NCI-H1436 (cell line): ENCODE data around the gene WDR88.
"Not testable (repeated sequence)": the region's sequence is repeated elsewhere in the genome, so short reads cannot be mapped to it uniquely, and the experiment has no call there.

ENCODE experiments used
- DNase-seq: peaks from one replicate; lab custom pipeline; 2025; lab: John Stamatoyannopoulos, UW

Gene WDR88

GRCh38 chr19:33197591-33198000 is 65.7 kb downstream of the WDR88 start:
- DNase-seq, result no peak

- DNase-seq, result no peak
Measured at GRCh38 chr19:33198169-33198568, 66.3 kb downstream of the WDR88 start.

GRCh38 chr19:33199441-33200265 is 67.7 kb downstream of the WDR88 start:
- DNase-seq, result no peak

GRCh38 chr19:33201473-33201872 is 69.6 kb downstream of the WDR88 start:
- DNase-seq, result no peak

DNA sequence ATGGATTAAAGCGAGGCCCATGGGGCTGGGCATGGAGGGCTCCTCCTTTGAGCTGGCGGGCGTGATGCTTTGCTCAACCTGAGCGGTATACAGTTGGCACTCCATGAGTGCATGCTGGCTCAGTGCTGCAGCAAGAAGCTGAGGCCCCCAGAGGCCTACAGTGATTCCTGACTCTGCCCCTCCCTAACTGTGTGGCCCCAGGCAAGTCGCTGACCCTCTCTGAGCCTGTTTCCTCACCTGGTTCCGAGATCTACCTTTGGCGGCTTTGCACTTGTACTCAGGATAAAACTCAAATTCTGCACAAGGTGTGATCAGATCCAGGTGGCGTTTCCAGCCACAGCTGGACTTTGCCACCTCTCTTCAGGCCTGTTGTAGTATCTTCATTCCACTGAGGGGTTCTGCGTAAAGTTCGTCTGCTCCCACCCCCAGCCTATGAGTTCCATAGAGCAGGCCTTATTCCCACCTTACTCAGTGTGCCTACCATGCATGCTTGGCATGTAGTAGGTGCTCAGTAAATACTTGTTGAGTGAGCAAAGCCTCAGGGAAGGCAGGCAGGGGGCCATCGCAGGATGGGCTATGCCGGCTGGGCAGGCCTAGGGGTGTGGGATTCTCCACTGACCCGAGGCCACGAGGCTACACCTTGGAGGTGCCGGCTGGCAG is 70.1 kb downstream of the WDR88 start:
- DNase-seq, result no peak

DNA sequence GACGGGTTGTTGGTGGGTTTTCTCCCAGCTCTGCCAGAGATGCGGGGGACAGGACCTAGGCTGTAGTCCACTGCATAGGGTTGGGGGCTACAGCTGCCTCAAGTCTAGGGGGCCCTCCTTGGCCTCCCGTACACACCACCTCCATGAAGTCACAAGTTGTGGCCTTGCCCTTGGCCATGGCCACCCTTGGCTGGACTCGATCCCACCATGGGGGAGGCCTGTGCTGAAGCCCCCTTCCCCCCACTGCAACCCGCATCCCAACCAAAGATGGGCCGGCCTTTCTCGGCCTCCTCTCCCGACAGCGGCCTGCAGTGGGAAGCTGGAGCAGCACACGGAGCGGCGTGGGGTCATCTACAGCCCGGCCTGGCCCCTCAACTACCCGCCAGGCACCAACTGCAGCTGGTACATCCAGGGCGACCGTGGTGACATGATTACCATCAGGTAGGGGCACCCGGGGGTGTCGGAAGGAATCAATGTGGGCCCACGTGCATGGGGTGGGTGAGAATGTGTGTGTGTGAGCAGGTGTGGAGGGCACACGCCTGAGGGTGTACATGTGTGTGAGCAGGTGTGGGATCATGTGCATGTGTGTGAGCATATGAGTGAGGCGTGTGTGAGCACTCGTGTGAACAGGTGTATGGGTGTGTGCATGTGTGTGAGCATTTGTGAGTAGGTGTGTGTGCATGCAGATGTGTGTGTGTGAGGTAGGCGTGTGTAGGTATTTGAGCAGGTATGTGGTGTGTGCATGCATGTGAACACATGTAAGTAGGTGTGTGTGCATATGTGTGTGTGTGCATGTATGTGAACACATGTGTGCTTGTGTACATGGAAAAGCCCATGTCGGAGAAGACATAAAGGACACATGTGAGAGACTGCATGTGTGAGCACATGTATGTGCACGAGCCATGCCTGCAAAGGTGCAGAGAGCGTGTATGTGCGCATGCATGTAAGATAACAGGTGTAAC is 70.9 kb downstream of the WDR88 start:
- no peak for DNase-seq

- DNase-seq, result no peak
Measured at GRCh38 chr19:33203529-33203928, 71.6 kb downstream of the WDR88 start.

DNA sequence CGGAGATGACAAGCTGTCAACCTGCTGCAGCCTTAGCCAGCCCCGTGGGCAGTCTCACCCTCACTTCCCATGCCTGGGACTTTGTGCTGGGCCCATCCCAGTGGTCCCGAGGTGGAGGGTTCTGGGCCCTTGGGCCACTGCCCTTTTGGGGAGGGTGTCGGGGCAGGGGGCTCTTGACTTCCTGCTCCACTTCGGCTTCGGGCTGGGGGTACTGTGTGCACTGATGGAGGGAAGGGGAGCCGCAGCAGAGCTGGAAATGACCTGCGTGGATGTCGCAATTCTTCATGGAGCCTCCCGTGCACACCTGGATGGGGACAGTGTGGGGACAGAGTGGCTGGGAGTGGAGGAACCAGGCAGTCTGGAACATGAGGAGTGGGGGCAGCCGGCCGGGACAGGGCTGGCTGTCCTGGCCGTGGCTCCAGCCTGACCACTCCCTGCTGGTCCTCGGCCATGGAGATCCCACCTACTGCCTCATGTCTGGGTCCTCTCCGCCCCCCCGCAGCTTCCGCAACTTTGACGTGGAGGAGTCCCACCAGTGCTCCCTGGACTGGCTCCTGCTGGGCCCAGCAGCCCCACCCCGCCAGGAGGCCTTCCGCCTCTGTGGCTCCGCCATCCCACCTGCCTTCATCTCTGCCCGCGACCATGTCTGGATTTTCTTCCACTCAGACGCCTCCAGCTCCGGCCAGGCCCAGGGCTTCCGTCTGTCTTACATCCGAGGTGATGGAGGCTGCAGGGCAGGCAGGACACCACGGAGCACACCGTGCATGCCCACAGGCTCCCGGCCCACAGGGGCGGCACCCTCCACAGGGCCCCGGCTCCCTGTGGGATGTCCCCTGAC is 72.4 kb downstream of the WDR88 start:
- DNase-seq, result no peak

- DNase-seq, result no peak
Measured at GRCh38 chr19:33205110-33205509, 73.2 kb downstream of the WDR88 start.

- DNase-seq, result no peak
Measured at GRCh38 chr19:33205531-33206260, 73.8 kb downstream of the WDR88 start.

GRCh38 chr19:33206261-33207039 is 74.5 kb downstream of the WDR88 start:
- DNase-seq, result no peak

DNA sequence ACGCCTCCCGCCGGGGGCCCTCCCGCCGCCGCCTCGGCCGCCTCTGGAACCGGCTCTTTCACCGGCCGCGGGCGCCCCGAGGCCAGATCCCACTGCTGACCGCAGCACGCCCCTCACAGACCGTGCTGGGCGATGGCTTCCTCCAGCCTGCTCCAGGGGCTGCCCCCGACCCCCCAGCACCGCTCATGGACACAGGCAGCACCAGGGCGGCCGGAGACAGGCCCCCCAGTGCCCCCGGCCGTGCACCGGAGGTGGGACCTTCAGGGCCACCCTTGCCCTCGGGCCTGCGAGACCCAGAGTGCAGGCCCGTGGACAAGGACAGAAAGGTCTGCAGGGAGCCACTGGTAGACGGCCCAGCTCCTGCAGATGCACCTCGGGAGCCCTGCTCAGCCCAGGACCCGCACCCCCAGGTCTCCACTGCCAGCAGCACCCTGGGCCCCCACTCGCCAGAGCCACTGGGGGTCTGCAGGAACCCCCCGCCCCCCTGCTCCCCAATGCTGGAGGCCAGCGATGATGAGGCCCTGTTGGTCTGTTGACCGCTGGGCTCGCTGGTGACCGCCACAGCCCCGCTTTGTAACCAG is 75.2 kb downstream of the WDR88 start:
- no peak for DNase-seq

DNA sequence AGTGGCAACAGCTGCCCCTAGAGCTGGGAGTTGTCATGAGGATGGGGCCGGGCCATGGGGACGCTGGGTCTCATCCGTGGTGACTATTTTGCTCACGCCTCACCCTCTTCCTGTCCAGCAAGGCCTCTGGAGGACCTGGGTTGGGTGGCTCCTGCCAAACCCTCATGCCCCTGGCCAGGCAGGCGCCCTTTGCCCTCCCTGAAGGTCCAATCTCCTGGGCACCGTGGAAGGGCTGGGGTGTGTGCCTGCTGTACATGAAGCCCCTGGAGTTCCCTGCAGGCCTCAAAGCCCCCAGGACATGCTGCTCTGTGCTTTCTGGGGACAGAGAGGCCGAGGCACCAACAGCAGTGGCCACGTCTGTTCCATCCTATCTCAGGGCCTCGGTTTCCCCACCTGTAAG is 76.0 kb downstream of the WDR88 start:
- no peak for DNase-seq

DNA sequence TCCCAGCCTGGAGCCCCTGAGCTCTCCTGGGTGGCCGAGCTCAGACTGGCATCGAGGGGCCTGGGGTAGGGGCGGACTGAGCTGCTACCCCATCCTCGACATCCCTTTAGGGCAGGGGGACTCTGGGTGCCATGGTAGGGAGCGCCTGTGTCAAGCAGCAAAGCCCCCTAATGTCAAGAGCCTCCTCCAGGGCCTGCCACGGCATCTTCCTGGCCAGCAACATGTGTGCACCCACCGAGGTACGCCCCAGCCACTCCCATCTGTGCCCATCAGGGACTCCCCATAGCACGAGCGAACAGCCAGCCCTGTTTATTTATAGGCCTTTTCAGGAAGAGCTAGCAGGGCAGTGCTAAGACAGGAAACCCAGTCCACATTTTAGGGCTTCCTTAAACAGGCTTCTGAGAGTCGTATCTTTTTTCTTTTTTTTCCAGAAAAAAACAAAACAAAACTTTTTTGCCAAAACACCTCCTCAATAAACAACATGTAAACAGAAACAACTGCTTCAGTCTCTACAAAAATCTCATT is 76.5 kb downstream of the WDR88 start:
- no peak for DNase-seq

DNA sequence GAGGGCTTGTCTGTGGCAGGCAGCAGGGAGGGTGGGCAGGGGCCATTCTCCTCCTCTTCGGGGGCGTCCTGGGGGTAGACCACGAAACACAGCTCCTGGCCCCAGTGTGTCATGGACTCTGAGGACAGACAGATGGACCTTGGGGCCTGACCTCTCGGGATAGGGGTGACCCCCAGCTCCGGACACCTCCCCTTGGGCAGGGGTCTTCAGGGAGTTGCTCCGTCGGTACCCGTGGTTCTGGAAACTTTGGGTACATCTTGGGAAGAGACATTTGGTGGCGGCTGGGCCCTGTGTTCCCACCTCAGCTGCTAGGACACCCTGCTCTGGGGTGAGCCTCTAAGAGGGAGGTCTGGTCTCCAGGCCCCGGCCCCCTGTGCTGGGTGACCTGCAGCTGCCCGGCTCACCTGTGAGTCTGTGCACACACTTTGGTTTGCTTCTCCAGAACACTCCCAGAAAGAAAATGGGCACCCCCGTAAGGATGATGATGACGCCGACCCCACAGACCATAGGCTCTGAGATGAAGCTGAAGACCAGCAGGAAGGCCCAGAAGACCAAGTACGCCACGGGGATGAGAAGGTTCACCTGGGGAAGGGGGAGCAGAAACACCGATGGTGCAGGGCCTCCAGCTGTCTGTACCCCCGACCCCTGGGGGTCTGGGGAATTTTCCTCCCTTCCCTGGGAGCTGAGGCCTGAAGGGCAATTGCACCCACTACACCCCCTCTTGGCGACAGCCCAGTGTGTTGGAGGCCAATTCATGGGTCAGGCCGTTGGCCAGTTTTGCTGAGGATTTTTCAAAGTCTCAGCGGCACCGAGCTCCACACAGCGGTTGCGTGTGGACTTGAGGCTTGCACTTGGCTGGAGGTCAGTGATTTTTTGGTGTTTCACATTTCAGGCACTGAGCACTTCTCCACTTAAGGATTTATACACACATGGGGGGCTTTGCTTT is 77.3 kb downstream of the WDR88 start:
- no peak for DNase-seq

- DNase-seq, result not testable (repeated sequence)
Measured at GRCh38 chr19:33209850-33210230, 77.9 kb downstream of the WDR88 start.

GRCh38 chr19:33210266-33210940 is 78.5 kb downstream of the WDR88 start:
- DNase-seq, result no peak
